GM19193 (cell line): ENCODE results near the gene AOPEP.

Source experiments
- POLR2A ChIP-seq: IDR thresholded peaks from 4 replicates; pipeline ENCODE4 v1.6.1; 2011; ENCODE audit not compliant: insufficient read depth, insufficient read length; ENCODE audit errors: extremely low read depth

The AOPEP gene

GRCh38 chr9:95014917-95015316 lies 288.4 kb downstream of the AOPEP start:
- no peak for TF ChIP-seq POLR2A

- no peak for TF ChIP-seq POLR2A
Observed at GRCh38 chr9:95015569-95015968, 289.1 kb downstream of the AOPEP start.

GRCh38 chr9:95017062-95017461 lies 290.6 kb downstream of the AOPEP start:
- TF ChIP-seq POLR2A = no peak

GRCh38 chr9:95017661-95018060 lies 291.2 kb downstream of the AOPEP start:
- no peak for TF ChIP-seq POLR2A

- TF ChIP-seq POLR2A = no peak
Observed at GRCh38 chr9:95018099-95018936, 291.8 kb downstream of the AOPEP start.

GRCh38 chr9:95021166-95021886 lies 294.8 kb downstream of the AOPEP start:
- no peak for TF ChIP-seq POLR2A

GRCh38 chr9:95022657-95023056 lies 296.2 kb downstream of the AOPEP start:
- no peak for TF ChIP-seq POLR2A

GRCh38 chr9:95023217-95024003 lies 296.9 kb downstream of the AOPEP start:
- no peak for TF ChIP-seq POLR2A

- TF ChIP-seq POLR2A = no peak
Observed at GRCh38 chr9:95024097-95024671, 297.7 kb downstream of the AOPEP start.

- no peak for TF ChIP-seq POLR2A
Observed at GRCh38 chr9:95025213-95026147, 299.0 kb downstream of the AOPEP start.

GRCh38 chr9:95026148-95026524 lies 299.6 kb downstream of the AOPEP start:
- no peak for TF ChIP-seq POLR2A

- TF ChIP-seq POLR2A = no peak
Observed at GRCh38 chr9:95027914-95028852, 301.7 kb downstream of the AOPEP start.

GRCh38 chr9:95028853-95029219 lies 302.3 kb downstream of the AOPEP start:
- TF ChIP-seq POLR2A = no peak
